GM18873 (cell line): ENCODE results near the gene FHAD1.

ENCODE experiments used
- ATAC-seq: cut with Tn5 transposase; IDR thresholded peaks from one replicate; pipeline ENCODE4 v1.9.1; 2021; ENCODE audit warnings: mild to moderate bottlenecking, moderate library complexity, moderate number of reproducible peaks; ENCODE audit not compliant: unreplicated experiment, low FRiP score

The FHAD1 gene

DNA sequence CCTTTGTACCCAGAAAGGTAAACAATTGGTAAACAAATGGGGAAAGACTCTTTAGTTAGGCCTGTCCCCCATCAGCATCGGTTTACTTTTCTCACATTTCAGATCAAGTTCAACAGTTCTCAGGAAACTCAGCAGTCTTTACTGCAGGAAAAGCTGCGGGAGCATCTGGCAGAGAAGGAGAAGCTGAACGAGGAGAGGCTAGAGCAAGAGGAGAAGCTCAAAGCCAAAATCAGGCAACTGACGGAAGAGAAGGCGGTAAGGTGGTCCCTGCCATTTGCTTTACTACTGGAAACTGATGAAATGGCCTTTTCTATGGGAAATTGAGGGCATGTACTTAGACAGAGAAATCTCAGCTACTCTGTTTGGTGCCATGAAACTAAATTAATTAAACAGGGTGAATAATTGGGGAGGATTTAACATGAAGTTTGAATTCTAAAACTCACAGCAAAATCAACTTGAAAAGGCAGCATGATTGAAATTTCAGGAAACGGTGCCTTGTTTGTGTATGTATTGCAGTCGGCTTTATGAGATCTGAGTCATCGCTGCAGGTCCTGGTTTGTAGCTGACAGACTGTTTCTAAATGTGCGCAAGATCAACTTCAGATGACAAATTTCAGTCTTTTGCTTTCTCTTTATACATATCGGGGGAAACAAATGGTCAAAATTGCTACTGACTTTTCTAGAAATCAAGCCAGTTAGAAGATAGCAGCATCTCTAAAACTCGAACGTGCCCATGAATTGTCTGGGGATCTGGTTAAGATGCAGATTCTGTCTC lies 94.8 kb downstream of the FHAD1 start:
- ATAC-seq = no peak

DNA sequence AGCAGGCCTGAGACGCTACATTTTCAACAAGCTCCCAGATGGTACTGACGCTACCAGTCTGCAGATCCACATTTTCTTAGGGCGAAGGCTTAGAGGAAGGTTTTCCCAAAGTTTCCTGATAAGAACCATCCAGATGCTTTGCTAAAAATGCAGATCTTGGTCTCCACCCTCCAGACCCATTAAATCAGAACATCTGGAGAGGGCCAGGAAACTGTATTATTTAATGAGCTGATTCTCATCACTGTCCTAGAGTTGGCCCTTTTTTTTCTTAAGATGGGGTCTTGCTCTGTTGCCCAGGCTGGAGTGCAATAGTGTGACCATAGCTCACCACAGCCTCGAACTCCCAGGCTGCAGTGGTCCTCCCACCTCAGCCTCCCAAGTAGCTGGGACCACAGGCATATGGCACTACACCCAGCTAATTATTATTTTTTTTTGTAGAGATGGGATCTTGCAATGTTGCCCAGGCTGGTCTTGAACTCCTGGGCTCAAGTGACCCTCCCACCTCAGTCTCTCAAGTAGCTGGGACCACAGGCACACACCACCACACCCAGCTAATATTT lies 95.5 kb downstream of the FHAD1 start:
- ATAC-seq = no peak

DNA sequence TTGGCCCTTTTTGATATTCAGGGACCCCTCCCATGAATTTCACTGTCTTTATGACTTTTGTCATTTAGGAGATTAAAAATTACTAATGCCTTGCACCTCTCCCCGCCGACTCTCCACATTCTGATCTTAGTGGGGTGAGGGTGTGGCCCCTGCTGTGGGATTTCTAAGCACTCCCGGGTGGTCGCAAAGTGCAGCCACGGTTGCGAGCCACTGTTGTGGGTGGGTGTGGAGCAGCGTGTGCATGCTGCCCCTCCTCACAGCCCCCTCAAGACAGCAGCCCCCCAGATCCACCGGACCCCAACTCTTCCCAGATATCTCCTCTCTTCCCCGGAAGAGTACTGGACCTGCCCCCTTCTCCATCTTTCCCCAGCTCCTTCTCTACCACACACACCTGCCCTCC lies 96.1 kb downstream of the FHAD1 start:
- no peak for ATAC-seq

DNA sequence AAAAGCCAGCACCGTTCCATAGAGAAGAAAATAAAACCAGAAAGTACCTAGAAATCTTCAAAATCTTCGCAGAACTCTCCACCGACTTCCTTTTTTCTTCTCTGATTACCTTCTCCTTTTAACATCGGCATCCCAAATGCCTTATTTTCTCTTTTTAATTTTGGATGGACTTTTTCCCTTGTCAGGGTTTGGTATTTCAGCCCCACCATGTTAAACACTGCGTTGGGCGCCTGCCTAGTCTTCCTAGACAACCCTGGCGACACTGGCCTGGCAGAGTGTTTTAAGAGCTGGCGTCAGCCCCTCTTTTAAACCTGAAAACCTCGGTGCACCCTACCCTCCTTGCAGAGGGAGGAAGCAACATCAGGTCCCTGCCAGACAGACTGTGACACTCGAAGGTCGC lies 96.7 kb downstream of the FHAD1 start:
- ATAC-seq = no peak

DNA sequence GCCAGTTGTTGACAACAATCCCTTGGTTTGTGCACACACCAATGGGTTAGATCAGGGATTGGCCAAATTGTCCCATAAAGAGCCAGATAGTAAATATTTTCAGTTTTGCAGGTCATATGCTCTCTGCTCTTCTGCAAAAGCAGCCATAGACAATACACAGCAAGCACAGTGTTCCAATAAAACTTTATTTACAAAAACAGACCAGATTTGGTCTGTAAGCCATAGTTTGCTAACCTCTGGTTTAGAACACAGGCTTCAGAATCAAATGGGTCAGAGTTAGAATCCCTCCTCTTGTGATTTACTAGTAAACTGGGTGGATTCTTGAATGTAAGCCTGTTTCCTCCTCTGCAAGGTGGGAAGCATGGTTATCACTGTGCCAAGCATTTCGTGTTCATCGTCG lies 97.4 kb downstream of the FHAD1 start:
- ATAC-seq = no peak

DNA sequence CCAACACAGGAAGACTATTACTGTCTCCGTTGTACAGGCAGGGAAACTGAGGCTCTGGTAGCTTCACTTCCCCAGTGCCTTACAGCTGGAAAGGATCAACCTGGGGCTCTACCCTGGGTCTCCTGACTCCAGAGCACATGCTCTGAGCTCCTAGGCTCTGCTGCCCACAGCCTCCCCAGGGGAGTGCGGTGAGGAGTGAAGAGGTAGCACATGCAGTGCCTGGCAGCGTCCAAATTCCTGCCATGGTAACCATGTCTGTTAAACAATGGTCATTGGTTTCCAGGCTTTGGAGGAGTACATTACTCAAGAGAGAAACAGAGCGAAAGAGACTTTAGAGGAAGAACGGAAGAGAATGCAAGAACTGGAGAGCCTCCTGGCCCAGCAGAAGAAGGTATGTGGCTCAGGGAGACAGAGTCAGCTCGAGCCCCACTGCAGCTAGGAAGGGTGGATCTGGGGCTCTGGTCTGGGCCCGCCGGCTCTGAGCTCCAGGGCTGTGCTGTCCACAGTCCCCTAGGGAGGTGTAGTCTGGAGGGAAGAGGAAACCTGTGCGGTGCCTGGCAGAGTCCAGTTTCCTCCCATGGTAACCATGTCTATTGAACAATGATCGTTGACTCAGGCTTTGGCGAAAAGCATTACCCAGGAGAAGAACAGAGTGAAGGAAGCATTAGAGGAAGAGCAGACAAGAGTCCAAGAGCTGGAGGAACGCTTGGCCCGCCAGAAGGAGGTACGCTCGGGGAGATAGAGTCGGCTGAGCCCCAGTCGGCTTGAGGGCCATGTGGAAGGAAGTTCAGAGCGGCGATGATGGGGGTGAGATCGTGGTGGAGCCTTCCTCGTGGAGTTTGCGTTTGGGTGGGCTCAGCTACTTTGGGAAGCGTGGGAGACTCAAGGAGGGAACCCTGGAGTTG lies 98.0 kb downstream of the FHAD1 start:
- ATAC-seq = no peak

DNA sequence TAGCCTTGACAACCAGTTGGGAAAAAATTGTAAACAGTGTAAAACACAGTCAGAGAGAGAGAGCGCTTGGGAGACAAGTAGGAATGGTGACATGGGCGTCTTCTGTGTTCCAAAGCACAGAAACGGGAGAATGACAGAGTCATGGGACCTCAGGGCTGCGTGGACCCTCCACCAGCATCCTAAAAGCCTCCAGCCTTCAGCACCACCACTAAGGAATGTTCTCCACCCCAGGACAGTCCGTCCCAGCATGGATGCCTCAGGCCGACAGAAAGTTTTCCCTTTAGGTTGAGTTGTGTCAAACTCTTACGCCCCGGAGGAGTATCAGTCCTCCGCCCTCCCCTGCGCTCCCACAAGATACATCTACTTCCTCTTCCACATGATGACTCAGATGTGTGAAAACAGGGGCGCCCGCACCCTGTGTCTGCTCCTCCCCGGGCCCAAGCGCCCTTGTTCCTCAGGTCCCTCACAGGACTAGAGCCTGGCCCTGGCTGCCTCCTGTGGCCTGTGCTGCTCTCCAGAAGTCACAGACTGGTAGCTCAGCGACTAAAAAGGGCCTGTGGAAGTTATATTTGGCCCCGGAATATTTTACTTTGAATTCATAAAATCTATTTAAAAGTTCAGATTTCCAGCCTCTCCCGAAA lies 98.8 kb downstream of the FHAD1 start:
- no peak for ATAC-seq

DNA sequence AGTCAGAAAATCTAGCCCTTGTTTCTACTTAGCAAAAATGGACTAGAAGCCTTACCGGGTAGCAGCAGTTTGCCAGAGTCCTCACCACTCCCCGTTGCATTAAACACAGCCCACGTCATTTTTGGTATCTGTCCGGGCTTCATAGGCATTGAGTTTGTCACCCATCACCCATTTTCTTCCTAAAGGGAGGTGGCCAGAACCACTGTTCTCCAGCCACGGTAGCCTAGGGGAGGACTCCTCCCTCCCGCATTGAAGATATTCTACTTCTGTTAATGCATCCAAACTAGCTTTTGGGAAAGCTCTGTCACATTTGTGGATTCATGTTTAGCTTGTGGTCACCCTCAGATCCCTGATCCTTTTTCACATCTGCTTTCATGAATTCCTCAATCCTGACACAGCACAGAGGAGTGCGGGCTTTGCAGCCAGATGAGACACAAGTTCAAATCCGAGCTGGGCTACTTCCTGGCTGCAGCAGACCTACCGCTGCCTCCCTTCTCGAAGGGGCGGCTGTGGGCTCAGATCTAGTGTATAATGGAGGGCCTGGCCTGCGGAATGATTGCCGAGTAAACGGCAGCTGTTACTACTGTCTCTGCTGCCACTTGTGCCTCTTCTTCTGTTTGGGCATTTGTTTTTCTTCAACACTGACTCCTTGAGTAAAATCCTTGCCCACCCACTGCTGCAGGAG lies 99.5 kb downstream of the FHAD1 start:
- no peak for ATAC-seq

DNA sequence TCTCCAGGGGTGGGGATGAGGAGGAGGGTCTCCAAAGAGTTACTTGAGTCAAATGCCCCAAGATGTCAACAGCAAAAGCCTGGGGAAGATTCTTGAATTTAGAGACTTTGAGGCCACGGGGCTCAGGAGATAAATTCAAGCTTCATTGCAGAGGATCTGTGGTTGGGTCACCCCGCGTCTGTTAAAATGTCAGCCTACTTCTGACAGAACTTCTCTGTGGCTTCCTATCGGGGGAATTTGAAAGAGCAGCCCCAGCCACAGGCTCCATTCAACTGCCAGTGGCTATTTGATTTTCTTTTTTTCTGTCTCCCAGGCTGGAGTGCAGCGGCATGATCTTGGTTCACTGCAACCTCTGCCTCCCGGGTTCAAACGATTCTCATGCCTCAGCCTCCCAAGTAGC lies 100.2 kb downstream of the FHAD1 start:
- ATAC-seq = no peak

DNA sequence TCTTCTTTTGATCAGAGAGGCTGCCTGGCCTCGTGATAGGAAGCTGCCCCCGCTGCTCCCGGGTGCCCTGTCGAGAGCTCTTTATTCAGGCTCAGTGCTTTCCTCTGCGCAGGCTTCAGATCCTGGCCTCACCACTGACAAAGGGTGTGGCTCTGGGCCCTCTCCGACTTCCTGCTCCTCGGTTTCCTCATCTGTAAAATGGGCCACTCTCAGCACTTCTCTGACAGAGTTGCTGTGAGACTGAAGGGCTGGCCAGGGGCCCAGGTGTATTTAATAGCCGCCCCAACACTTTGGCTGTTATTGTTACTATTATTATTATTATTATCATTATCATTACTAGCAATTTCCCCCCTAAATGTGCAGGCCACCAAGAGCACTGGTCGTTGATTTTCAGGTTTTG lies 101.6 kb downstream of the FHAD1 start:
- ATAC-seq = no peak

DNA sequence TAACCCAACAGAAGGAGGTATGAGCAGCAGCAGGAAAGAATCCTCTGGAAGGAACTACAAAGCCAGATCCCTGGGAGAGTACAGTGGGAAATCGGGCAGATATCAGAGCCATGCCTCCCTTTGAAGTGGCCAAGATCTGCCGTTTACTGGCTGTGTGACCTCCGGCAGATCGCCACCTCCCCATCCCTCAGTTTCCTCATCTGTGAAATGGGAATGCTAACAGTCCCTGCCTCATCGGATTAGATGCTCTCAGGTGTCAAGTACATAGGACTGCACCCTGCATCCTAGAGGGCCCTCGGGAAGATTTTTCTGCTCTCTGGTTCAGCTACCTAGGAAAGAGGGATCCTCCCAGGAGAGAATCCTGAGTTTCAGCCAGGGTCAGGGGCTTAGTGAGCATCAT lies 102.1 kb downstream of the FHAD1 start:
- ATAC-seq = no peak

DNA sequence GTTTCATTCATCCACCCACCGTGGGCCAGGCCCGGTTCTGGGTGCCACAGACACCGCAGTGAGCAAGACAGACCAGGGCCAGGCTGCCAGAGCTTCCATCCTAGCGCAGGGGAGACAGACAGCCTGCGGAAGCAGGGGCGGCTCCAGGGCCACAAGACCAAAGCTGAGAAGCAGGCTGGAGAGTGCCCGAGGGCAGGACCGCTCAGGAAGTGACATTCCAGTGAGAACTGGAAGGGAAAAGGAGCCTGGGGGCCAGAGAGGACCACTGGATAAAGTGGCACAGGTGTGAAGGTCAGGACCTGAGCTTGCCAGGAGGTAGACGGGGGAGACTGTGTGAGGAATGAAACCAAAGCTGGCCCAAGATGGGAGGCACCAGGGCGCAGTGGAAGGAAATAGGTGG lies 103.1 kb downstream of the FHAD1 start:
- no peak for ATAC-seq

DNA sequence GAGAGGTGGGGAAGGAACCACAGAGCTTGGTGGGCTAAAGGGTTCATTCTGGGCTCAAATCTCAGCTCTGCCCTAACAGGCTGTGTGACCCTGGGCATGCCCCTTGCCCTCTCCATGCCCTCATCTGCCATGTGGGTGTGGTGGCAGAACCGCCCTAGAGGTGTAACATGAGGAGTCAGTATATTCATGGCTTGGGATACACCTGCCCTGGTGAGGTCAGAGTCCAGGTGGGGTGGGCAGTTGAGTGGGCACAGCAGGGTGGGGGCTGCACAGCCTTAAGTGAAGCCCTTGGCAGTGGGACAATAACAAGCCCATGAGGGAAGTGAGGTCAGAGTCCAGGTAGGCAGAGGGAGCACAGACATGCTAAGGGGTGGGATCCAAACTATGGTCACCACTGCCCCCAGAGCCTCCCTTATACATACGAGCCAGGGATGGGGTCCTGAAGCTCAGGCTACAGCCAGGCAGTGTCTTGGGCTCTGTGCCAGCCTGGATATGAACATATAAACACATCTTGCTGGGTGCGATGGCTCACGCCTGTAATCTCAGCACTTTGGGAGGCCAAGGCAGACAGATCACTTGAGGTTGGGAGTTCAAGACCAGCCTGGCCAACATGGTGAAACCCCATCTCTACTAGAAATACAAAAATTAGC lies 103.7 kb downstream of the FHAD1 start:
- ATAC-seq = no peak

DNA sequence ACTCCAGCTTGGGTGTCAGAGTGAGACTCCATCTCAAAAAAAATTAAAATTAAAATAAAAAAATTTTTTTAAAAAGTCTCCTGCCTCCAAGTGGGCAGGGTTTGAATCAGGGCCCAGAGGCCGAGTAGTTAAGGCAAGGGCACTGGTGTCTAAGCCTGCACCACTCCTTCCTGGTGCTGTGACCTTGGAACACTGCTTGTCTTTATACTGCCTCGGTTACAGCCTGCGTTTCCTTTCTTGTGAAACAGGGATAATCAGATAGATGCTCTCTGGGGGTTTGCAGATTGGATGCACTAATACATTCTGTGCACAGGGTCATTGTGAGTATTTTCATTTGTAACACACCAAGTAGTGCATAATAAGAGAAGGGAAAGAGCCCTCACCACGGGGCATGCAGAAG lies 104.3 kb downstream of the FHAD1 start:
- no peak for ATAC-seq

DNA sequence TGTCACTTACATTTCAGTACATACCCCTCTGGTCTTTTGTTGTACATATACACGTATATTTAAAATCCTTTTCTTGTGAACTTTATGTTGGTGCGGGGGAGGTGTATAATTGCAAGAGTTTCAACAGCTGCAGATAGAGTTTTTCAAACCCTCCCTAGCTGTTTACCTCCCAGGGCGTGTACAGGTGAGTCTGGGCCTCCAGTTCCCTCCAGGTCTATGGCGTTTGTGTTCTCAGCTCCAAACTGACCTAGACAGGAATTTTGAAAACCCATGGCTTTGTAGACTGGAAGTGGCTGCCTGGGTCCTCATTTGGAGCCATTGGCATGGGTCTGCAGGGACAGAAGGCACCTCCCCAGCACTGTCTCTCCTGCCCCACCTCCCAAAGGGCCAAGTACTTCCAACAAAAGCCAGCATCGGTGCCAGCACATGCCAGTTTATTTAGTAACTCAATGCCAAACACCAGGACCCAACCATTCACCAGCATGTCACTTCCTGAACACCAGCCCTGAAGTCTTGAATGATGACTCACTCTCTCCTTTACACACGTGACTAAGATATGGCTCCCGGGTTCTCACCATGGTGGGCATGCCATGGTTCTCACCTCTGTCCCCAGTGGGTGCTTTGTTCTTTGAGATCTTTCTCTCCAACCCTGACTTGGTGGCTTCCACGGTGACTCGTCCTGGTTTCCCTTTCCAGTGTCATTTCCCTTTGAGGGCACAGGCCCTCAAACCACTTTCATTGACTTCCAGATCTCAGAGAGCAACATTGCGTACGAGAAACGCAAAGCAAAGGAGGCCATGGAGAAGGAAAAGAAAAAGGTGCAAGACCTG lies 105.3 kb downstream of the FHAD1 start:
- no peak for ATAC-seq

DNA sequence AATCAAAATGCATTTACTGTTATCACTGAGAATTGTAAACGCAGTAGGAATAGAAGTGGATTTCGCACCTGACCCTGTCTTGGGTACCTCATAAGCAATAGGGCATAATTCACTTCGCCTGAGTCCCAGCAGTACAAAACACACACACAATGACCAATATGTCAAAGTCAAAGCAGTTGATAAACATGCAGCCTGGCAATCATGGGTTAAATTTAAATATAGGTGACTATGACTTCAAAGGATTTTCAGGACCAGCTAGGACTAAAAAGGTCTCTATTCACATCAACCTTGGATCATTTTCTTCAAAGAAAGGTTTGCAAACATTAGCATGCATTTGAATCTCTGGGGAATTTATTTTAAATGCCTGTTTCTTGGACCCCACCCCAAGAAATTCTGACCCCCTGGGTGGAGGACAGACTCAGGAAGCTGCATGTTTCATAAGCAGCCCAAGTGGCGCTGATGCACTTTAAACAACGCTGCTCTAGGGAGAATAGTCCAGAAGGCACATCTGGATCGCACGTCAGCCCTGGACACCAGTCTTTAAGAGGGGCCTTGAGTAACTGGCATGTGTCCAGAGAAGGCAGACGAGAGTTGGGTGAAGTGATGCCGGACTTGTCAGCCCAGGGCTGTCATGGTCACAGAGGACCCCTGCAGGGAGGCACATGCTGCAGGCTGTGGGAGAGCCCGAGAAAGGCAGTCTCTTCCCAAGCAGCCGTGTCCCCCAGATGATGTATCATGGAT lies 107.0 kb downstream of the FHAD1 start:
- no peak for ATAC-seq

DNA sequence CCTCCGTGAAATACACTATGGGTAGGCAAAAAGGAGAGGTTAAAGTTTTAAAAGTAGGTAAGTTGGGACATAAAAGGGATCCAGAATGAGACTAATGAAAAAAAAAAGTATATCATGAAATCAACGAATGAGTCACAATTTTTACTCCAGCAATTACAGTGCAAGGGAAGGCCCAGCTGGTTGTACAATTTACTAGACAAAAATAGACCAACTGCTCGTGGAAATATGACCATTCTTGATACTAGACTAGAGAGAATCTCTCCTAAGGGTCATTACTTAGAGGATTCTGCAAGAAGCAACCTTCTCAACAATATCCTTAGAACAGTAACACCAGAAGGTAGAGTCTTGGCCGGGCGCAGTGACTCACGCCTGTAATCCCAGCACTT lies 107.5 kb downstream of the FHAD1 start:
- ATAC-seq = no peak

DNA sequence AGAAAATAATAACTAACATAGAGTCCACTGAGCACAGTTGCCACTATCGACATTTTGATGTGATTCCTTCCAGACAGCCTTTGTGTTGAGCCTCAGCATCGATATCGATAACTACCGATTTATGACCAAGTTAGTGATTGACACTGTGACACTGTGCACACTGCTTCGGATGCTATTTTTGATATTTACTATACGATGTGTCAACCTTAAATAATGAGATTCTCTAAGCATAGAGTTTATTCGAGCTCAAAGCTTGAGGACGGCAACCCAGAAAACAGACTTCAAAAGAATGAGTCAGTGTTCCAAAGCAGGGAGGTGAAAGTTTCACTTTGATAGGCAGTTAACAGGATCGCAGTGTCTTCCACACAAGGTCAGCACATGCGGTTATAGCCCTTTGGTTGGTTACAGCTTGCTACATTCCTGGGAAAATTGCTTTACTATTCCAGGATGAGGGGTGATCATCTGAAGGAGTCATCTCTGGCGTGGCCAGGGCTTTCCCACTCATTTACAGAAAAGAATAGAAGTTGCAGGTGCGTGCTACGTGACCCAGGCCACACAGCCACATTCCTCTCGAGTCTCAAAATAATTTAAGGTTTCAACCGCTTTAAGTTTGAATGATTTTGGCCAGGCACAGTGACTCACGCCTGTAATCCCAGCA lies 109.1 kb downstream of the FHAD1 start:
- no peak for ATAC-seq
